Liver (tissue), 9 donors: Measurements from ENCODE around the gene GXYLT1. TPM values are rescaled to one million over a fixed set of nuclear protein-coding genes. Genes with fewer than 3 reads are reported as not detected.

Experiments
- DNase-seq: peaks from one replicate; pipeline ENCODE4 v3.0.0-alpha.2; 2017; ENCODE audit warnings: low spot score
- H3K27ac ChIP-seq, 2 donors: one replicate each; pipeline ENCODE4 v1.7.0; 2013; ENCODE audit warnings: inconsistent platforms in 2 of 2, low read length in 2 of 2, control low read depth in 1 of 2, low read depth in 1 of 2, mild to moderate bottlenecking in 1 of 2
- H3K27me3 ChIP-seq, 4 donors: one replicate each; pipeline versions ENCODE4 v1.6.1 to v1.7.0; 2013; ENCODE audit warnings: low read length in 3 of 4, inconsistent platforms in 1 of 4, mild to moderate bottlenecking in 1 of 4, moderate library complexity in 1 of 4; ENCODE audit not compliant: control insufficient read depth in 4 of 4, insufficient read depth in 4 of 4
- H3K36me3 ChIP-seq, 4 donors: one replicate each; pipeline versions ENCODE4 v1.6.1 to v1.7.0; 2013; ENCODE audit warnings: low read length in 3 of 4, mild to moderate bottlenecking in 3 of 4, low read depth in 1 of 4, moderate library complexity in 1 of 4; ENCODE audit not compliant: control insufficient read depth in 4 of 4, insufficient read depth in 3 of 4
- H3K4me1 ChIP-seq, 4 donors: one replicate each; pipeline versions ENCODE4 v1.6.1 to v1.7.0; 2013; ENCODE audit warnings: low read length in 3 of 4, mild to moderate bottlenecking in 3 of 4, moderate library complexity in 1 of 4; ENCODE audit not compliant: control insufficient read depth in 4 of 4, insufficient read depth in 4 of 4
- H3K4me3 ChIP-seq, 3 donors: one replicate each; pipeline versions ENCODE4 v1.6.1 to v1.7.0; 2013; ENCODE audit warnings: low read length in 3 of 3, control low read depth in 1 of 3, low read depth in 1 of 3, mild to moderate bottlenecking in 1 of 3
- H3K9ac ChIP-seq, 2 donors: one replicate each; pipeline ENCODE4 v1.7.0; 2013; ENCODE audit warnings: low read length in 2 of 2, mild to moderate bottlenecking in 2 of 2, moderate library complexity in 2 of 2, control low read depth in 1 of 2, low read depth in 1 of 2
- H3K9me3 ChIP-seq, 4 donors: one replicate each; pipeline versions ENCODE4 v1.6.1 to v1.7.0; 2013; ENCODE audit warnings: low read length in 3 of 4; ENCODE audit not compliant: control insufficient read depth in 4 of 4
- EGR1 ChIP-seq, 2 donors: IDR thresholded peaks; 2 replicates each; pipeline ENCODE4 v1.6.1; 2016 to 2018; ENCODE audit warnings: antibody characterized with exemption in 2 of 2, low read depth in 2 of 2
- FOXA2 ChIP-seq: IDR thresholded peaks from 2 replicates; pipeline ENCODE4 v1.6.1; 2016; ENCODE audit warnings: antibody characterized with exemption
- GABPA ChIP-seq, 2 donors: IDR thresholded peaks in 1 of 2; conservative IDR thresholded peaks in 1 of 2; 2 replicates each; pipeline ENCODE4 v1.6.1; 2016; ENCODE audit warnings: antibody characterized with exemption in 2 of 2, mild to moderate bottlenecking in 1 of 2, moderate library complexity in 1 of 2
- HNF4A ChIP-seq, 2 donors: conservative IDR thresholded peaks; 2 replicates each; pipeline ENCODE4 v1.6.1; 2016; ENCODE audit warnings: antibody characterized with exemption in 2 of 2, mild to moderate bottlenecking in 2 of 2
- HNF4G ChIP-seq: IDR thresholded peaks from 2 replicates; pipeline ENCODE4 v1.6.1; 2016; ENCODE audit warnings: antibody characterized with exemption
- JUND ChIP-seq, 2 donors: IDR thresholded peaks; 2 replicates each; pipeline ENCODE4 v1.6.1; 2016; ENCODE audit warnings: antibody characterized with exemption in 2 of 2
- NR2F2 ChIP-seq: IDR thresholded peaks from 2 replicates; pipeline ENCODE4 v1.6.1; 2016; ENCODE audit warnings: antibody characterized with exemption
- RAD21 ChIP-seq, 2 donors: IDR thresholded peaks; 2 replicates each; pipeline ENCODE4 v1.6.1; 2016; ENCODE audit warnings: antibody characterized with exemption in 2 of 2, mild to moderate bottlenecking in 2 of 2
- RXRA ChIP-seq, 2 donors: IDR thresholded peaks; 2 replicates each; pipeline ENCODE4 v1.6.1; 2017 to 2018; ENCODE audit warnings: antibody characterized with exemption in 2 of 2, mild to moderate bottlenecking in 1 of 2
- TAF1 ChIP-seq: conservative IDR thresholded peaks from 2 replicates; pipeline ENCODE4 v1.6.1; 2016; ENCODE audit warnings: antibody characterized with exemption, mild to moderate bottlenecking
- WGBS: extraction: QIAGEN DNeasy Blood & Tissue Kit; methylation state at CpG from one replicate; pipeline ENCODE4 v1.1.7; 2013; 5-methylcytosine and 5-hydroxymethylcytosine counted together
- polyA plus RNA-seq, 2 donors: library from polyadenylated mRNA; stranded (reverse) in 1 of 2; unstranded in 1 of 2; fragments of 200-250 nt in 1 of 2; fragments of >200 nt in 1 of 2; fragmentation: Nextera tagmentation in 1 of 2; extraction: Ambion mirVana in 1 of 2; gene quantifications; one replicate each; pipeline versions ENCODE4 v1.2.1 to v1.2.3, GENCODE V29; 2013 to 2015
- total RNA-seq, 2 donors: library from RNA; depleted of rRNA; stranded (reverse); fragments of >200 nt; gene quantifications; one replicate each; pipeline ENCODE4 v1.2.3, GENCODE V29; 2014
- TF ChIP-seq, protein P1 (sequence below): fragments of 150-350 bp; IDR thresholded peaks from 2 replicates; pipeline ENCODE4 v1.5.1; 2017; ENCODE audit warnings: improper control_type of control experiment, low read depth, low read length; ENCODE audit not compliant: missing input control
- TF ChIP-seq, protein P2 (sequence below): IDR thresholded peaks from 2 replicates; pipeline ENCODE4 v1.6.1; 2016; ENCODE audit warnings: antibody characterized with exemption
- TF ChIP-seq, protein P3 (sequence below): IDR thresholded peaks from 2 replicates; pipeline ENCODE4 v1.6.1; 2016; ENCODE audit warnings: antibody characterized with exemption, mild to moderate bottlenecking
- TF ChIP-seq, protein P4 (sequence below): IDR thresholded peaks from 2 replicates; pipeline ENCODE4 v1.6.1; 2016; ENCODE audit warnings: antibody characterized with exemption
- TF ChIP-seq, protein P5 (sequence below): IDR thresholded peaks from 2 replicates; pipeline ENCODE4 v1.6.1; 2016; ENCODE audit warnings: antibody characterized with exemption
- donor health status: healthy.
- donor health status: healthy.
- donor health status: healthy.
- donor health status: healthy.
- donor health status: healthy.

Gene GXYLT1
- total and polyA plus RNA-seq, 4 donors = 2.8 to 13.7 (median 7.6) TPM

DNA sequence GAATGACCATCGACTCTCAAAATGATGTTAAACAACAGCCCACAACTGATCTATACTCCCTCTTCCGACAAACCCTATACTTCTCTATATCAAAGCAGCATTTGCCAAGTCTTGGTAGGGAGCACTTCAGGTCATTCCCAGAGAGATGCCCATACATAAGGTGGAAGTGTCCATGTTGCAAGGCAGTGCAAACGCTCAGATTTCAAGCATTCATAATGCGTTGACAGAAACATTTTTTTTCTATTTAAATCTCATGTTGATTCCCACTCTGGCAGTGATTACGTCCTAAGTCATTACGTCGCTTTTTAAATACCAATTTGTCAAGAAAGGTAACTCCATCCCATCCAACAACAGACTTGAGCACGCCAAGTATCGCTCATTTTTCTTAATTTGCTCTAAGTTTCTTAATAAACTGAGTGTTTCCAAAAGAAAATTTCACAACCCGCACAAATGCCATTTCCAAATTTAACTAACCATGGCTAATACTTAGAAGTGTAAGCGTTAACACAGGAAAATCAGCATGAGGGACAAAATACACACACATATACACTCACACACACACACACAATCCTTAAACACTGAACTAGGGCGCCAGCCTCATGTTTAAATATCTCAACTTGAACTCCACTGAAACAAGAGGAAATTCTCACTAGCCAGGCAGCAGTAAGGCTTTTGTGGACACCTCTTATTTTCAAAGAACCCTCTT, 1.1 kb downstream of the GXYLT1 start:
- Histone ChIP-seq H3K9me3 (no peaks in the 10 kb centered on the region), H3K36me3 (no peaks in the 10 kb centered on the region), H3K4me1 (peaks cover 0 to 20% (median 15%) of the 10 kb centered on the region in 4 donors), H3K27ac (peak overlapping the region; percentile 84 to 86), H3K27me3 (no peaks in the 10 kb centered on the region), H3K4me3 (peak overlapping the region; percentile 84 to 97 (median 87)), H3K9ac (peak overlapping the region; percentile 7 to 77)
- no peak for TF ChIP-seq RXRA (IDR thresholded peaks at IDR 0.05)
- TF ChIP-seq, protein P1, sequence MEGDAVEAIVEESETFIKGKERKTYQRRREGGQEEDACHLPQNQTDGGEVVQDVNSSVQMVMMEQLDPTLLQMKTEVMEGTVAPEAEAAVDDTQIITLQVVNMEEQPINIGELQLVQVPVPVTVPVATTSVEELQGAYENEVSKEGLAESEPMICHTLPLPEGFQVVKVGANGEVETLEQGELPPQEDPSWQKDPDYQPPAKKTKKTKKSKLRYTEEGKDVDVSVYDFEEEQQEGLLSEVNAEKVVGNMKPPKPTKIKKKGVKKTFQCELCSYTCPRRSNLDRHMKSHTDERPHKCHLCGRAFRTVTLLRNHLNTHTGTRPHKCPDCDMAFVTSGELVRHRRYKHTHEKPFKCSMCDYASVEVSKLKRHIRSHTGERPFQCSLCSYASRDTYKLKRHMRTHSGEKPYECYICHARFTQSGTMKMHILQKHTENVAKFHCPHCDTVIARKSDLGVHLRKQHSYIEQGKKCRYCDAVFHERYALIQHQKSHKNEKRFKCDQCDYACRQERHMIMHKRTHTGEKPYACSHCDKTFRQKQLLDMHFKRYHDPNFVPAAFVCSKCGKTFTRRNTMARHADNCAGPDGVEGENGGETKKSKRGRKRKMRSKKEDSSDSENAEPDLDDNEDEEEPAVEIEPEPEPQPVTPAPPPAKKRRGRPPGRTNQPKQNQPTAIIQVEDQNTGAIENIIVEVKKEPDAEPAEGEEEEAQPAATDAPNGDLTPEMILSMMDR = no peak
- WGBS = 20% methylated on average over 12 of the region's 12 CpGs
- no peak for DNase-seq

DNA sequence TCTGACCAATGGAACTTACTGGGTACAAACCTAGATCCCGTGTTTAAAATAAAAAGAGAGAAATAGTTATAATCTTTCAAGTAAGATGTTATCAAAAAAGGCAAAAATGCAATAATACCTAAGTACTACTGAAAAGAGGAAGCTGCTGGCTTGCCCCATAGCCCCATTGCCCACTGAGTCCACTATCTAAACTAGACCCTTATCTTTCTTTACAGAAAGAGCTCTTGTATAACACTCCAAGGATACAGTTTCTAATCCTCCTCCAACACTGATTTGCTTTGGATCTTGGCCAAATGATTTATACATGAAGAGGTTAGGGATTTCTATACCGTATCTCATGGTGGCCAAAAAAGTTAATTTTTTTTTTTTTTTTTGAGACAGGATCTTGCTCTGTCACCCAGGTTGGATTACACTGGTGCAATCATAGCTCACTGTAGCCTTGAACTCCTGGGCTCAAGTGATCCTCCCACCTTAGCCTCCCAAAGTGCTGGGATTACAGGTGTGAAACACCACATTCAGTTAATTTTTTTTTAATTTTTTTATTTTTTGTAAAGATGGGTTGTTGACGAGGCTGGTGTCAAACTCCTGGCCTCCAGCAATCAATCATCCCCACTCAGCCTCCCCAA, 2.6 kb downstream of the GXYLT1 start:
- Histone ChIP-seq H3K9me3 (no peaks in the 10 kb centered on the region), H3K27me3 (no peaks in the 10 kb centered on the region), H3K27ac (no peak overlapping the region), H3K9ac (no peak overlapping the region), H3K36me3 (no peaks in the 10 kb centered on the region), H3K4me3 (no peak overlapping the region), H3K4me1 (peaks cover 0 to 20% (median 15%) of the 10 kb centered on the region in 4 donors)
- no peak for TF ChIP-seq RXRA (IDR thresholded peaks at IDR 0.05)
- TF ChIP-seq NR2F2 = no peak
- no peak for TF ChIP-seq HNF4G
- TF ChIP-seq, protein P2, sequence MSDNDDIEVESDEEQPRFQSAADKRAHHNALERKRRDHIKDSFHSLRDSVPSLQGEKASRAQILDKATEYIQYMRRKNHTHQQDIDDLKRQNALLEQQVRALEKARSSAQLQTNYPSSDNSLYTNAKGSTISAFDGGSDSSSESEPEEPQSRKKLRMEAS = no peak
- TF ChIP-seq JUND (IDR thresholded peaks at IDR 0.05) = no peak
- TF ChIP-seq, protein P3, sequence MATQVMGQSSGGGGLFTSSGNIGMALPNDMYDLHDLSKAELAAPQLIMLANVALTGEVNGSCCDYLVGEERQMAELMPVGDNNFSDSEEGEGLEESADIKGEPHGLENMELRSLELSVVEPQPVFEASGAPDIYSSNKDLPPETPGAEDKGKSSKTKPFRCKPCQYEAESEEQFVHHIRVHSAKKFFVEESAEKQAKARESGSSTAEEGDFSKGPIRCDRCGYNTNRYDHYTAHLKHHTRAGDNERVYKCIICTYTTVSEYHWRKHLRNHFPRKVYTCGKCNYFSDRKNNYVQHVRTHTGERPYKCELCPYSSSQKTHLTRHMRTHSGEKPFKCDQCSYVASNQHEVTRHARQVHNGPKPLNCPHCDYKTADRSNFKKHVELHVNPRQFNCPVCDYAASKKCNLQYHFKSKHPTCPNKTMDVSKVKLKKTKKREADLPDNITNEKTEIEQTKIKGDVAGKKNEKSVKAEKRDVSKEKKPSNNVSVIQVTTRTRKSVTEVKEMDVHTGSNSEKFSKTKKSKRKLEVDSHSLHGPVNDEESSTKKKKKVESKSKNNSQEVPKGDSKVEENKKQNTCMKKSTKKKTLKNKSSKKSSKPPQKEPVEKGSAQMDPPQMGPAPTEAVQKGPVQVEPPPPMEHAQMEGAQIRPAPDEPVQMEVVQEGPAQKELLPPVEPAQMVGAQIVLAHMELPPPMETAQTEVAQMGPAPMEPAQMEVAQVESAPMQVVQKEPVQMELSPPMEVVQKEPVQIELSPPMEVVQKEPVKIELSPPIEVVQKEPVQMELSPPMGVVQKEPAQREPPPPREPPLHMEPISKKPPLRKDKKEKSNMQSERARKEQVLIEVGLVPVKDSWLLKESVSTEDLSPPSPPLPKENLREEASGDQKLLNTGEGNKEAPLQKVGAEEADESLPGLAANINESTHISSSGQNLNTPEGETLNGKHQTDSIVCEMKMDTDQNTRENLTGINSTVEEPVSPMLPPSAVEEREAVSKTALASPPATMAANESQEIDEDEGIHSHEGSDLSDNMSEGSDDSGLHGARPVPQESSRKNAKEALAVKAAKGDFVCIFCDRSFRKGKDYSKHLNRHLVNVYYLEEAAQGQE = no peak
- no peak for TF ChIP-seq RAD21 (IDR thresholded peaks at IDR 0.05)
- TF ChIP-seq FOXA2 = no peak
- TF ChIP-seq, protein P4, sequence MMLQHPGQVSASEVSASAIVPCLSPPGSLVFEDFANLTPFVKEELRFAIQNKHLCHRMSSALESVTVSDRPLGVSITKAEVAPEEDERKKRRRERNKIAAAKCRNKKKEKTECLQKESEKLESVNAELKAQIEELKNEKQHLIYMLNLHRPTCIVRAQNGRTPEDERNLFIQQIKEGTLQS = no peak
- TF ChIP-seq, protein P5, sequence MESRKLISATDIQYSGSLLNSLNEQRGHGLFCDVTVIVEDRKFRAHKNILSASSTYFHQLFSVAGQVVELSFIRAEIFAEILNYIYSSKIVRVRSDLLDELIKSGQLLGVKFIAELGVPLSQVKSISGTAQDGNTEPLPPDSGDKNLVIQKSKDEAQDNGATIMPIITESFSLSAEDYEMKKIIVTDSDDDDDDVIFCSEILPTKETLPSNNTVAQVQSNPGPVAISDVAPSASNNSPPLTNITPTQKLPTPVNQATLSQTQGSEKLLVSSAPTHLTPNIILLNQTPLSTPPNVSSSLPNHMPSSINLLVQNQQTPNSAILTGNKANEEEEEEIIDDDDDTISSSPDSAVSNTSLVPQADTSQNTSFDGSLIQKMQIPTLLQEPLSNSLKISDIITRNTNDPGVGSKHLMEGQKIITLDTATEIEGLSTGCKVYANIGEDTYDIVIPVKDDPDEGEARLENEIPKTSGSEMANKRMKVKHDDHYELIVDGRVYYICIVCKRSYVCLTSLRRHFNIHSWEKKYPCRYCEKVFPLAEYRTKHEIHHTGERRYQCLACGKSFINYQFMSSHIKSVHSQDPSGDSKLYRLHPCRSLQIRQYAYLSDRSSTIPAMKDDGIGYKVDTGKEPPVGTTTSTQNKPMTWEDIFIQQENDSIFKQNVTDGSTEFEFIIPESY = no peak
- no peak for TF ChIP-seq EGR1 (IDR thresholded peaks at IDR 0.05; ENCODE audit: low read depth in 2 of 2)
- TF ChIP-seq GABPA (IDR thresholded peaks at IDR 0.05 in 1 of 2, conservative IDR thresholded peaks at IDR 0.05 in 1 of 2) = no peak
- TF ChIP-seq HNF4A (conservative IDR thresholded peaks at IDR 0.05) = no peak
- TF ChIP-seq TAF1 = no peak
- 87% methylated on average over 3 of the region's 3 CpGs for WGBS
- no peak for DNase-seq
